Stomach (tissue), 8 donors: ENCODE results near the gene CNMD. TPM values are rescaled to one million over a fixed set of nuclear protein-coding genes. Genes with fewer than 3 reads are reported as not detected.

Experiments
- polyA plus RNA-seq, 3 donors: library from polyadenylated mRNA; stranded (reverse); fragments of 200-250 nt; gene quantifications; one replicate each; pipeline ENCODE4 v1.2.3, GENCODE V29; 2013
- total RNA-seq, 5 donors: library from RNA; depleted of rRNA; stranded (reverse); fragments of >200 nt; gene quantifications; one replicate each; pipeline versions ENCODE4 v1.1.0 to v1.2.3, GENCODE V29; 2014 to 2016
- donor health status: healthy with polysubstance abuse.
- donor health status: Bipolar disorder and iron deficiency.
- donor health status: healthy.

The CNMD gene
- total and polyA plus RNA-seq, 8 donors, result not detected

Other genes with a start within 250 kb of the CNMD start
- gene HNRNPA1L2, start 97.4 kb downstream of the CNMD start, total RNA-seq, result 10 to 100 TPM in 1 of 5 donors, 1 to 10 TPM in 2, not detected in 2; 2.9 to 49.6 (median 5.0) TPM
- gene HNRNPA1L2, start 97.4 kb downstream of the CNMD start, polyA plus RNA-seq, result 1 to 10 TPM; 4.0 to 9.7 (median 6.3) TPM
- 10 to 100 TPM in 4 of 5 donors, 1 to 10 TPM in 1; 7.0 to 44.6 (median 23.0) TPM for gene SUGT1, start 87.0 kb downstream of the CNMD start, total RNA-seq
- gene SUGT1, start 87.0 kb downstream of the CNMD start, polyA plus RNA-seq, result 10 to 100 TPM; 33.9 to 44.6 (median 36.0) TPM
- gene PCDH8, start 108.8 kb upstream of the CNMD start, total RNA-seq, result under 1 TPM in 1 of 5 donors, not detected in 4; 0.18 TPM
- under 1 TPM; 0.15 to 0.23 (median 0.19) TPM for gene PCDH8, start 108.8 kb upstream of the CNMD start, polyA plus RNA-seq